HL-60 (cell line): ENCODE results near the gene STEAP1B.

Experiments
- DNase-seq, 2 experiments: peaks; one replicate each; pipeline ENCODE4 v3.0.0-alpha.2; 2010 to 2020; ENCODE audit warnings: low read depth in 1 of 2, low spot score in 1 of 2
- H3K27ac ChIP-seq: fragments of 250-450 bp; sonication (Bioruptor Pico); replicated peaks from 2 replicates; pipeline ENCODE4 v1.5.1; 2020; ENCODE audit warnings: mild to moderate bottlenecking, moderate library complexity
- H3K27me3 ChIP-seq: fragments of 250-450 bp; sonication (Bioruptor Pico); 2 replicates; pipeline ENCODE4 v1.5.1; 2021; ENCODE audit warnings: mild to moderate bottlenecking, moderate library complexity; ENCODE audit not compliant: insufficient read depth, poor library complexity, severe bottlenecking
- H3K4me3 ChIP-seq: replicated peaks from 2 replicates; pipeline ENCODE4 v1.5.1; 2011; ENCODE audit warnings: mild to moderate bottlenecking, control low read depth, low read length; ENCODE audit not compliant: insufficient read depth
- CTCF ChIP-seq: IDR thresholded peaks from one replicate; pipeline ENCODE4 v1.5.1; 2011; ENCODE audit warnings: low read length, control low read depth, inconsistent platforms; ENCODE audit not compliant: insufficient read depth
- GABPA ChIP-seq: IDR thresholded peaks from 2 replicates; pipeline ENCODE4 v1.6.1; 2012; ENCODE audit warnings: low read depth
- POLR2AphosphoS5 ChIP-seq: IDR thresholded peaks from 2 replicates; pipeline ENCODE4 v1.6.1; 2012; ENCODE audit warnings: low read depth
- REST ChIP-seq: IDR thresholded peaks from 2 replicates; pipeline ENCODE4 v1.6.1; 2012; ENCODE audit warnings: low read depth; ENCODE audit not compliant: insufficient replicate concordance
- SPI1 ChIP-seq: IDR thresholded peaks from 2 replicates; pipeline ENCODE4 v1.6.1; 2012; ENCODE audit warnings: low read depth, mild to moderate bottlenecking, borderline replicate concordance

The STEAP1B gene

GRCh38 chr7:22545529-22545928 lies 45.5 kb upstream of the STEAP1B start:
- Histone ChIP-seq H3K27ac (no peak overlapping the region), H3K4me3 (no peak overlapping the region), H3K27me3 (peaks cover 27% of the 10 kb centered on the region)
- TF ChIP-seq SPI1 (no peak), CTCF (no peak), POLR2AphosphoS5 (no peak), REST (no peak), GABPA (no peak)
- DNase-seq = no peak

- Histone ChIP-seq H3K4me3 (no peak overlapping the region), H3K27ac (no peak overlapping the region), H3K27me3 (peaks cover 16% of the 10 kb centered on the region)
- TF ChIP-seq SPI1 (no peak), REST (no peak), CTCF (no peak), POLR2AphosphoS5 (no peak), GABPA (no peak)
- DNase-seq = no peak
These were observed 44.3 kb upstream of the STEAP1B start for GRCh38 chr7:22544245-22544644.

- Histone ChIP-seq H3K4me3 (no peak overlapping the region), H3K27me3 (peaks cover 10% of the 10 kb centered on the region), H3K27ac (no peak overlapping the region)
- DNase-seq = no peak
- no peak for TF ChIP-seq POLR2AphosphoS5
- TF ChIP-seq CTCF = no peak
- TF ChIP-seq SPI1 = no peak
- no peak for TF ChIP-seq REST
- TF ChIP-seq GABPA = no peak
These were observed 43.2 kb upstream of the STEAP1B start for GRCh38 chr7:22543169-22543568.
